Measurements from ENCODE around the gene HMGB1.
"Not testable (repeated sequence)": the region's sequence is repeated elsewhere in the genome, so short reads cannot be mapped to it uniquely, and the experiment has no call there.

The HMGB1 gene

GRCh38 chr13:30466841-30467252, 1.1 kb upstream of the HMGB1 start:
- DNase-seq (ENCODE audit: low read depth in 2 of 3, low spot score in 2 of 3), result no peak

- no peak for DNase-seq (ENCODE audit: low read depth in 2 of 3, low spot score in 2 of 3)
Observed at GRCh38 chr13:30466358-30466714, 600 bp upstream of the HMGB1 start.

- no peak for DNase-seq (ENCODE audit: low read depth in 2 of 3, low spot score in 2 of 3)
Observed at GRCh38 chr13:30465343-30465592, 468 bp downstream of the HMGB1 start.

- DNase-seq (ENCODE audit: low read depth in 2 of 3, low spot score in 2 of 3), result peak; percentile 48 to 57 (median 57)
Observed at GRCh38 chr13:30464496-30465342, 1.0 kb downstream of the HMGB1 start.

- DNase-seq (ENCODE audit: low read depth in 2 of 3, low spot score in 2 of 3), result peak in 2 of 3 experiments; percentile 51 to 53
Observed at GRCh38 chr13:30463787-30464495, 1.8 kb downstream of the HMGB1 start.

- DNase-seq (ENCODE audit: low read depth in 2 of 3, low spot score in 2 of 3), result not testable (repeated sequence)
Observed at GRCh38 chr13:30461279-30462066, 4.3 kb downstream of the HMGB1 start.

GRCh38 chr13:30457306-30457891, 8.3 kb downstream of the HMGB1 start:
- no peak for DNase-seq (ENCODE audit: low read depth in 2 of 3, low spot score in 2 of 3)

- DNase-seq (ENCODE audit: low read depth in 2 of 3, low spot score in 2 of 3), result no peak
Observed at GRCh38 chr13:30456290-30456689, 9.4 kb downstream of the HMGB1 start.

- DNase-seq (ENCODE audit: low read depth in 2 of 3, low spot score in 2 of 3), result no peak
Observed at GRCh38 chr13:30454991-30455390, 10.7 kb downstream of the HMGB1 start.

GRCh38 chr13:30453727-30454126, 12.0 kb downstream of the HMGB1 start:
- DNase-seq (ENCODE audit: low read depth in 2 of 3, low spot score in 2 of 3), result no peak

GRCh38 chr13:30451476-30451875, 14.3 kb downstream of the HMGB1 start:
- not testable (repeated sequence) for DNase-seq (ENCODE audit: low read depth in 2 of 3, low spot score in 2 of 3)

GRCh38 chr13:30450066-30450465, 15.7 kb downstream of the HMGB1 start:
- no peak for DNase-seq (ENCODE audit: low read depth in 2 of 3, low spot score in 2 of 3)

GRCh38 chr13:30448441-30448840, 17.3 kb downstream of the HMGB1 start:
- no peak for DNase-seq (ENCODE audit: low read depth in 2 of 3, low spot score in 2 of 3)

GRCh38 chr13:30446126-30446500, 19.6 kb downstream of the HMGB1 start:
- DNase-seq (ENCODE audit: low read depth in 2 of 3, low spot score in 2 of 3), result no peak

- DNase-seq (ENCODE audit: low read depth in 2 of 3, low spot score in 2 of 3), result no peak
Observed at GRCh38 chr13:30443957-30444404, 21.8 kb downstream of the HMGB1 start.

- DNase-seq (ENCODE audit: low read depth in 2 of 3, low spot score in 2 of 3), result not testable (repeated sequence)
Observed at GRCh38 chr13:30443491-30443890, 22.2 kb downstream of the HMGB1 start.

GRCh38 chr13:30442926-30443325, 22.8 kb downstream of the HMGB1 start:
- DNase-seq (ENCODE audit: low read depth in 2 of 3, low spot score in 2 of 3), result no peak

- no peak for DNase-seq (ENCODE audit: low read depth in 2 of 3, low spot score in 2 of 3)
Observed at GRCh38 chr13:30440910-30441703, 24.6 kb downstream of the HMGB1 start.

- DNase-seq (ENCODE audit: low read depth in 2 of 3, low spot score in 2 of 3), result no peak
Observed at GRCh38 chr13:30438286-30438685, 27.4 kb downstream of the HMGB1 start.

- no peak for DNase-seq (ENCODE audit: low read depth in 2 of 3, low spot score in 2 of 3)
Observed at GRCh38 chr13:30437177-30437576, 28.6 kb downstream of the HMGB1 start.
